B cell (primary cell): ENCODE measurements around the gene CBX2. TPM values are rescaled to one million over a fixed set of nuclear protein-coding genes. Genes with fewer than 3 reads are reported as not detected.

ENCODE experiments used
- ATAC-seq: fragments of 200-7000 bp; cut with Tn5 transposase; one replicate; pipeline ENCODE4 v1.10.0; 2021; ENCODE audit warnings: low read depth, mild to moderate bottlenecking, moderate number of reproducible peaks, moderate library complexity
- CTCF ChIA-PET: fragments of 350-600 bp; sonication (Branson Sonifier 250); formaldehyde crosslinking; loops from one replicate; lab custom pipeline; 2021; ENCODE audit warnings: antibody characterized with exemption, inconsistent platforms; lab: Charles Lee
- POLR2A ChIA-PET: fragments of 350-600 bp; sonication (Branson Sonifier 250); formaldehyde crosslinking; loops from one replicate; lab custom pipeline; 2021; ENCODE audit warnings: antibody characterized with exemption; lab: Charles Lee
- DNase-seq: peaks from one replicate; pipeline ENCODE4 v3.0.0; 2013
- H2AFZ ChIP-seq: 2 replicates; pipeline ENCODE4 v1.6.1; 2012; ENCODE audit warnings: mild to moderate bottlenecking, low read depth, low read length; ENCODE audit not compliant: insufficient read depth, poor library complexity, severe bottlenecking
- H3K27ac ChIP-seq, 2 donors: 1 replicate in 1 of 2; 2 replicates in 1 of 2; pipeline ENCODE4 v1.5.1; 2012 to 2013; ENCODE audit warnings: low read length in 2 of 2, mild to moderate bottlenecking in 2 of 2, moderate library complexity in 1 of 2
- H3K27me3 ChIP-seq, 4 experiments: fragments of 200-600 bp in 1 of 4; sonication (generic) in 1 of 4; replicated peaks in 1 of 4; 1 replicate in 2 of 4; 2 replicates in 2 of 4; pipeline versions ENCODE4 v1.6.1 to v1.7.0; 2013 to 2016; ENCODE audit warnings: low read length in 3 of 4, mild to moderate bottlenecking in 2 of 4, mixed read lengths in 1 of 4, moderate library complexity in 1 of 4; ENCODE audit not compliant: insufficient read depth in 4 of 4, control insufficient read depth in 3 of 4; ENCODE audit errors: control extremely low read depth in 1 of 4
- H3K36me3 ChIP-seq, 2 experiments: replicated peaks in 1 of 2; 1 replicate in 1 of 2; 2 replicates in 1 of 2; pipeline versions ENCODE4 v1.6.1 to v1.7.1; 2013; ENCODE audit warnings: low read length in 1 of 2; ENCODE audit not compliant: insufficient read depth in 2 of 2, control insufficient read depth in 1 of 2; ENCODE audit errors: control extremely low read depth in 1 of 2, extremely low read depth in 1 of 2
- H3K4me1 ChIP-seq, 2 donors: fragments of 200-600 bp in 1 of 2; sonication (generic) in 1 of 2; 1 replicate in 1 of 2; 2 replicates in 1 of 2; pipeline versions ENCODE4 v1.5.1 to v1.6.1; 2013 to 2017; ENCODE audit warnings: low read length in 2 of 2; ENCODE audit not compliant: control insufficient read depth in 2 of 2, insufficient read depth in 2 of 2
- H3K4me2 ChIP-seq: replicated peaks from 2 replicates; pipeline ENCODE3; 2012; ENCODE audit warnings: mild to moderate bottlenecking, low read depth, low read length; ENCODE audit not compliant: poor library complexity, severe bottlenecking
- H3K4me3 ChIP-seq, 5 experiments: fragments of 200-600 bp in 1 of 5; sonication (generic) in 1 of 5; 1 replicate in 3 of 5; 2 replicates in 2 of 5; pipeline versions ENCODE4 v1.5.1 to v1.7.0; 2011 to 2016; ENCODE audit warnings: low read length in 4 of 5, mild to moderate bottlenecking in 4 of 5, low read depth in 2 of 5, control low read depth in 1 of 5, moderate library complexity in 1 of 5; ENCODE audit not compliant: insufficient read depth in 1 of 5; ENCODE audit errors: control extremely low read depth in 1 of 5, extremely low read depth in 1 of 5
- H3K79me2 ChIP-seq: fragments of 200-600 bp; sonication (generic); one replicate; pipeline ENCODE4 v1.6.0; 2016; ENCODE audit warnings: low read length; ENCODE audit not compliant: control insufficient read depth, insufficient read depth
- H3K9ac ChIP-seq: fragments of 200-600 bp; sonication (generic); 2 replicates; pipeline ENCODE4 v1.6.1; 2017; ENCODE audit warnings: mild to moderate bottlenecking, low read length, moderate library complexity
- H3K9me3 ChIP-seq, 3 donors: one replicate each; pipeline versions ENCODE4 v1.6.1 to v1.7.1; 2013; ENCODE audit warnings: low read length in 2 of 3; ENCODE audit not compliant: control insufficient read depth in 2 of 3, insufficient read depth in 1 of 3; ENCODE audit errors: control extremely low read depth in 1 of 3
- H4K20me1 ChIP-seq: 2 replicates; pipeline ENCODE4 v1.6.0; 2012; ENCODE audit warnings: mild to moderate bottlenecking, low read length; ENCODE audit not compliant: insufficient read depth, control insufficient read depth, poor library complexity, severe bottlenecking
- H3K27ac Mint-ChIP-seq: one replicate; pipeline ENCODE4 v1.8.0; 2021; ENCODE audit warnings: mixed read lengths
- H3K27me3 Mint-ChIP-seq: one replicate; pipeline ENCODE4 v1.8.0; 2021; ENCODE audit warnings: mixed read lengths
- H3K4me1 Mint-ChIP-seq: one replicate; pipeline ENCODE4 v1.8.0; 2021; ENCODE audit warnings: mixed read lengths
- H3K4me3 Mint-ChIP-seq: one replicate; pipeline ENCODE4 v1.8.0; 2021; ENCODE audit warnings: mixed read lengths
- H3K9me3 Mint-ChIP-seq: one replicate; pipeline ENCODE4 v1.8.0; 2022; ENCODE audit warnings: mixed read lengths; ENCODE audit not compliant: insufficient read depth
- CTCF ChIP-seq: fragments of 200-600 bp; IDR thresholded peaks from one replicate; pipeline ENCODE4 v1.8.0; 2022; ENCODE audit warnings: antibody characterized with exemption, mild to moderate bottlenecking
- EZH2 ChIP-seq: IDR thresholded peaks from 2 replicates; pipeline ENCODE4 v1.6.1; 2012; ENCODE audit warnings: borderline replicate concordance, low read depth, mild to moderate bottlenecking, moderate library complexity, low read length; ENCODE audit not compliant: insufficient read depth, poor library complexity, severe bottlenecking
- WGBS: methylation state at CpG from one replicate; pipeline ENCODE4 v1.1.5; 2013; ENCODE audit warnings: missing lambda C conversion rate; ENCODE audit not compliant: insufficient coverage; 5-methylcytosine and 5-hydroxymethylcytosine counted together
- intact Hi-C: fragments of 100-400 bp; cut with micrococcal nuclease; formaldehyde crosslinking; loops from one replicate; pipeline ENCODE4 v1.10.0; 2022
- polyA plus RNA-seq: library from polyadenylated mRNA; depleted of rRNA; stranded (reverse); fragments of >200 nt; gene quantifications from 2 replicates; pipeline ENCODE4 v1.2.3, GENCODE V29; 2012
- total RNA-seq, 2 donors: library from RNA; stranded (reverse); fragments of 120-200 nt in 1 of 2; gene quantifications; 1 replicate in 1 of 2; 2 replicates in 1 of 2; pipeline versions ENCODE4 v1.2.3 to v1.2.4, GENCODE V29; 2013 to 2022

The CBX2 gene
- total and polyA plus RNA-seq, 2 donors (not counting 1 experiment from before 2014, with no cell fraction given) = 0.10 to 0.47 TPM

GRCh38 chr17:79818026-79818758 is 40.2 kb downstream of the CBX2 start:
- no peak overlapping the region for H3K4me3 ChIP-seq
- POLR2A ChIA-PET = interaction anchor here (0.7 to 1.8 kb wide), 2 partner anchors 21 to 36 kb away, joined by 3 to 5 read pairs; partner anchors contain the start of gene CBX4
- H3K4me2 ChIP-seq = no peak overlapping the region
- H2AFZ ChIP-seq = no peak overlapping the region
- no peak for DNase-seq
- peaks cover 10% of the 10 kb centered on the region for H3K4me1 Mint-ChIP-seq
- CTCF ChIA-PET = interaction anchor here (1.1 to 1.7 kb wide), 5 partner anchors 15 to 73 kb away, joined by 3 to 5 read pairs (median 4); no protein-coding TSS in a partner anchor
- peaks cover 52% of the 10 kb centered on the region for H3K27me3 Mint-ChIP-seq
- WGBS = 92% methylated on average over 9 of the region's 12 CpGs
- TF ChIP-seq CTCF = no peak
- no peak for TF ChIP-seq EZH2
- H3K4me3 Mint-ChIP-seq = no peak overlapping the region
- no peak overlapping the region for H3K27ac Mint-ChIP-seq
- peaks cover 0 to 51% (median 26%) of the 10 kb centered on the region in 4 experiments for H3K27me3 ChIP-seq
- H3K9ac ChIP-seq = no peak overlapping the region
- no peaks in the 10 kb centered on the region for H3K79me2 ChIP-seq
- no peaks in the 10 kb centered on the region for H3K9me3 Mint-ChIP-seq
- no peak for ATAC-seq
- peaks cover 20 to 21% of the 10 kb centered on the region in 2 donors for H3K4me1 ChIP-seq
- intact Hi-C loops = no loop called here
- H3K9me3 ChIP-seq = peaks cover 0 to 15% (median 0%) of the 10 kb centered on the region in 3 donors
- no peaks in the 10 kb centered on the region for H3K36me3 ChIP-seq
- peaks cover 17% of the 10 kb centered on the region for H4K20me1 ChIP-seq
- H3K27ac ChIP-seq = no peak overlapping the region

GRCh38 chr17:79819085-79819484 is 41.1 kb downstream of the CBX2 start:
- WGBS = 94% methylated on average over 5 of the region's 5 CpGs
- Mint-ChIP-seq H3K4me3 (no peak overlapping the region), H3K27me3 (peaks cover 55% of the 10 kb centered on the region), H3K27ac (no peak overlapping the region), H3K4me1 (peaks cover 9% of the 10 kb centered on the region), H3K9me3 (no peaks in the 10 kb centered on the region)
- H3K36me3 ChIP-seq = no peaks in the 10 kb centered on the region
- H3K4me3 ChIP-seq = no peak overlapping the region
- H3K27ac ChIP-seq = no peak overlapping the region
- no peak overlapping the region for H3K9ac ChIP-seq
- peaks cover 15 to 20% of the 10 kb centered on the region in 2 donors for H3K4me1 ChIP-seq
- H2AFZ ChIP-seq = no peak overlapping the region
- H3K9me3 ChIP-seq = peaks cover 0 to 14% (median 0%) of the 10 kb centered on the region in 3 donors
- no peak for TF ChIP-seq EZH2
- no peak for TF ChIP-seq CTCF
- no peak overlapping the region for H3K4me2 ChIP-seq
- H3K27me3 ChIP-seq = peaks cover 0 to 46% (median 23%) of the 10 kb centered on the region in 4 experiments
- intact Hi-C loops = no loop called here
- peaks cover 16% of the 10 kb centered on the region for H4K20me1 ChIP-seq
- DNase-seq (no peak), ATAC-seq (no peak)
- CTCF ChIA-PET = interaction anchor here (0.7 to 1.7 kb wide), 3 partner anchors 10 to 74 kb away, joined by 3 to 6 read pairs (median 4); no protein-coding TSS in a partner anchor
- no peaks in the 10 kb centered on the region for H3K79me2 ChIP-seq
- POLR2A ChIA-PET = interaction anchor here (1.8 kb wide), 1 partner anchor 20 kb away, joined by 5 read pairs; the partner anchor contains the start of gene CBX4
